Transverse colon (tissue), 4 donors: ENCODE measurements around the gene LAMC1. TPM values are rescaled to one million over a fixed set of nuclear protein-coding genes. Genes with fewer than 3 reads are reported as not detected.
A peak's percentile ranks its signal among the peaks of the same experiment; 100 is the strongest.

Experiments used
- DNase-seq: peaks from one replicate; pipeline ENCODE4 v3.0.0-alpha.2; 2019
- H3K27ac ChIP-seq, 4 donors: fragments of 200-600 bp; sonication (generic); 2 replicates each; pipeline ENCODE4 v1.5.1; 2016 to 2018; ENCODE audit warnings: inconsistent platforms in 4 of 4
- H3K27me3 ChIP-seq: fragments of 200-600 bp; sonication (generic); 2 replicates; pipeline ENCODE4 v1.5.1; 2017; ENCODE audit warnings: inconsistent platforms
- H3K36me3 ChIP-seq, 4 donors: fragments of 200-600 bp; sonication (generic); 2 replicates each; pipeline ENCODE4 v1.5.1; 2017 to 2019; ENCODE audit warnings: inconsistent platforms in 4 of 4
- H3K4me1 ChIP-seq, 4 donors: fragments of 200-600 bp; sonication (generic); 2 replicates each; pipeline ENCODE4 v1.5.1; 2017 to 2020; ENCODE audit warnings: inconsistent platforms in 4 of 4
- H3K4me3 ChIP-seq, 4 donors: fragments of 200-600 bp; sonication (generic); 1 replicate in 1 of 4; 2 replicates in 3 of 4; pipeline versions ENCODE4 v1.5.1 to v1.6.1; 2017 to 2019; ENCODE audit warnings: inconsistent platforms in 4 of 4
- H3K9me3 ChIP-seq, 2 donors: fragments of 200-600 bp; sonication (generic); 2 replicates each; pipeline ENCODE4 v1.5.1; 2017 to 2019; ENCODE audit warnings: inconsistent platforms in 2 of 2
- CTCF ChIP-seq, 5 experiments: fragments of 200-600 bp in 3 of 5; fragments of 450-650 bp in 2 of 5; sonication (generic) in 3 of 5; IDR thresholded peaks; 1 replicate in 2 of 5; 2 replicates in 3 of 5; pipeline ENCODE4 v1.5.1; 2016 to 2017; ENCODE audit warnings: antibody characterized with exemption in 5 of 5, inconsistent platforms in 3 of 5, mild to moderate bottlenecking in 2 of 5, moderate library complexity in 1 of 5
- EP300 ChIP-seq: sonication (generic); formaldehyde crosslinking; IDR thresholded peaks from one replicate; pipeline ENCODE4 v1.6.1; 2017; ENCODE audit warnings: antibody characterized with exemption, low read depth
- POLR2A ChIP-seq: fragments of 450-650 bp; IDR thresholded peaks from one replicate; pipeline ENCODE4 v1.6.1; 2016; ENCODE audit warnings: antibody characterized with exemption, mild to moderate bottlenecking, moderate library complexity
- POLR2AphosphoS5 ChIP-seq, 3 donors: sonication (generic); formaldehyde crosslinking; IDR thresholded peaks; one replicate each; pipeline ENCODE4 v1.6.1; 2016; ENCODE audit warnings: antibody characterized with exemption in 3 of 3
- WGBS, 2 donors: methylation state at CpG; one replicate each; pipeline ENCODE4 v1.1.5; 2018; ENCODE audit warnings: low coverage in 1 of 2; 5-methylcytosine and 5-hydroxymethylcytosine counted together
- in situ Hi-C, 4 donors: fragments of 200-750 bp; cut with MboI; loops; one replicate each; pipeline versions ENCODE4 v1.15.0 to v1.15.1; 2017; ENCODE audit warnings: low sequenced_read_pairs in 3 of 4, low pct_ligation_motif_present in 1 of 4, low pct_unique_long_range_greater_than_20kb in 1 of 4
- intact Hi-C: fragments of 100-400 bp; cut with DNase I; formaldehyde crosslinking; loops from one replicate; pipeline ENCODE4 v1.15.1; 2023; ENCODE audit warnings: low total_unique reads
- total RNA-seq, 4 donors: library from RNA; depleted of rRNA; stranded (reverse); fragments of >200 nt; gene quantifications; one replicate each; pipeline ENCODE4 v1.1.0, GENCODE V29; 2016

Gene LAMC1
- total RNA-seq, 4 donors from 2014 or later, result 77.7 to 633 (median 138) TPM

- in situ Hi-C loops (no loop called here), intact Hi-C loops (no loop called here)
- H3K9me3 ChIP-seq, result no peaks in the 10 kb centered on the region
- no peak for TF ChIP-seq EP300
- no peak for TF ChIP-seq POLR2A
- TF ChIP-seq CTCF (IDR thresholded peaks at IDR 0.05), result no peak
- TF ChIP-seq POLR2AphosphoS5 (IDR thresholded peaks at IDR 0.05), result no peak
- no peak overlapping the region for H3K27ac ChIP-seq
- DNase-seq, result no peak
- WGBS, 2 donors, result 67 to 81% methylated on average over 2 of the region's 2 CpGs
- no peaks in the 10 kb centered on the region for H3K36me3 ChIP-seq
- H3K4me3 ChIP-seq, result no peak overlapping the region
- peaks cover 4 to 42% (median 9%) of the 10 kb centered on the region in 4 donors for H3K4me1 ChIP-seq
- H3K27me3 ChIP-seq, result no peaks in the 10 kb centered on the region
Observed at GRCh38 chr1:183033205-183033604, 10.0 kb downstream of the LAMC1 start.

GRCh38 chr1:183034682-183035081 is 11.5 kb downstream of the LAMC1 start:
- Histone ChIP-seq H3K4me1 (peaks cover 0 to 42% (median 10%) of the 10 kb centered on the region in 4 donors), H3K27me3 (no peaks in the 10 kb centered on the region), H3K36me3 (no peaks in the 10 kb centered on the region), H3K4me3 (no peak overlapping the region), H3K27ac (no peak overlapping the region), H3K9me3 (no peaks in the 10 kb centered on the region)
- DNase-seq, result no peak
- in situ Hi-C loops, result no loop called here
- intact Hi-C loops, result no loop called here
- TF ChIP-seq CTCF (IDR thresholded peaks at IDR 0.05) (no peak), EP300 (no peak), POLR2AphosphoS5 (IDR thresholded peaks at IDR 0.05) (no peak), POLR2A (no peak)
- WGBS, 2 donors, result 84 to 85% methylated on average over 3 of the region's 3 CpGs

GRCh38 chr1:183038333-183038866 is 15.2 kb downstream of the LAMC1 start:
- Histone ChIP-seq H3K4me3 (no peak overlapping the region), H3K27ac (peak overlapping the region in 2 of 4 donors; percentile 45 to 53), H3K9me3 (no peaks in the 10 kb centered on the region), H3K36me3 (no peaks in the 10 kb centered on the region), H3K4me1 (peaks cover 6 to 46% (median 18%) of the 10 kb centered on the region in 4 donors), H3K27me3 (no peaks in the 10 kb centered on the region)
- in situ Hi-C loops, result no loop called here
- intact Hi-C loops, result no loop called here
- 63 to 67% methylated on average over 4 of the region's 4 CpGs for WGBS, 2 donors
- DNase-seq, result no peak
- TF ChIP-seq EP300 (no peak), POLR2AphosphoS5 (IDR thresholded peaks at IDR 0.05) (no peak), CTCF (IDR thresholded peaks at IDR 0.05) (no peak), POLR2A (no peak)

- Histone ChIP-seq H3K9me3 (no peaks in the 10 kb centered on the region), H3K27me3 (no peaks in the 10 kb centered on the region), H3K36me3 (no peaks in the 10 kb centered on the region), H3K4me3 (no peak overlapping the region), H3K27ac (peak overlapping the region in 3 of 4 donors; percentile 45 to 62 (median 53)), H3K4me1 (peaks cover 6 to 52% (median 18%) of the 10 kb centered on the region in 4 donors)
- DNase-seq, result no peak
- intact Hi-C loops (no loop called here), in situ Hi-C loops (no loop called here)
- TF ChIP-seq CTCF (IDR thresholded peaks at IDR 0.05) (no peak), EP300 (no peak), POLR2AphosphoS5 (IDR thresholded peaks at IDR 0.05) (no peak), POLR2A (no peak)
- 69 to 92% methylated on average over 3 to 4 of the region's 4 CpGs for WGBS, 2 donors
Observed at GRCh38 chr1:183038913-183039312, 15.7 kb downstream of the LAMC1 start.
